ENCODE measurements around the gene ZBTB40. TPM values are rescaled to one million over a fixed set of nuclear protein-coding genes. Genes with fewer than 3 reads are reported as not detected.

Gene ZBTB40
- total RNA-seq, 1 experiment from 2014 or later: 25.3 TPM

DNA sequence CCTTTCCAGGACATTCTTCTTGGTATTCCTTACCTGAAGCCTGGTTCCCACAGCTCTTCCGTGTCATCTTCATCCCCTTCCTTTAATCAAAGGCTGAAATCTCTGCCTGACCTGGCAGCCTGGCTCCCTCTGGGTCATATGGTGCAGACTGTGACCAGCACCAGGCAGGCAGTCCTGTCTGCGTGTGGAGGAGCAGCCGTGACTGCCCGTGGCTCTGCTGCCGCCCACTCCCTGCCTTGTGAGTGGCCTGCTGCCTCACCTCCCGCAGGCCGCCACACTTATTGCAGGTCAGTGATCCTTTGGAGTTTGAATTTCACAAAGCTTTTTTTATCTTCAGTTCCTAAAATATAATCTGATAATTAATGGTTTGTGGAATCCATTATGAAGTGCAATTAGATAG is 75.5 kb downstream of the ZBTB40 start:
- intact Hi-C loops (cut with micrococcal nuclease; ENCODE audit: unreplicated experiment): no loop called here
- Histone ChIP-seq H3K27ac (ENCODE audit: low read depth, low read length, poor library complexity, severe bottlenecking) (no peak overlapping the region), H3K27me3 (replicated peaks; ENCODE audit: insufficient read depth, low read depth, low read length, poor library complexity) (no peaks in the 10 kb centered on the region), H3K4me1 (ENCODE audit: insufficient read depth, low read length, poor library complexity, severe bottlenecking) (no peaks in the 10 kb centered on the region), H3K9me3 (ENCODE audit: low read depth, low read length, poor library complexity, severe bottlenecking) (no peaks in the 10 kb centered on the region), H3K4me3 (ENCODE audit: low read depth, low read length, poor library complexity, severe bottlenecking) (no peak overlapping the region), H3K36me3 (ENCODE audit: insufficient read depth, low read length, poor library complexity, severe bottlenecking) (peaks cover 4% of the 10 kb centered on the region)
- no peak for DNase-seq (ENCODE audit: low spot score)
- no TSS peak for BruUV-seq (replicated peaks)
- CTCF ChIA-PET: no interaction called here
- POLR2A ChIA-PET (ENCODE audit: low non-redundant PET): no interaction called here
- TF ChIP-seq EZH2 (IDR thresholded peaks at IDR 0.05; ENCODE audit: borderline replicate concordance, low read depth, low read length, poor library complexity, severe bottlenecking): no peak
- TF ChIP-seq, protein P1, sequence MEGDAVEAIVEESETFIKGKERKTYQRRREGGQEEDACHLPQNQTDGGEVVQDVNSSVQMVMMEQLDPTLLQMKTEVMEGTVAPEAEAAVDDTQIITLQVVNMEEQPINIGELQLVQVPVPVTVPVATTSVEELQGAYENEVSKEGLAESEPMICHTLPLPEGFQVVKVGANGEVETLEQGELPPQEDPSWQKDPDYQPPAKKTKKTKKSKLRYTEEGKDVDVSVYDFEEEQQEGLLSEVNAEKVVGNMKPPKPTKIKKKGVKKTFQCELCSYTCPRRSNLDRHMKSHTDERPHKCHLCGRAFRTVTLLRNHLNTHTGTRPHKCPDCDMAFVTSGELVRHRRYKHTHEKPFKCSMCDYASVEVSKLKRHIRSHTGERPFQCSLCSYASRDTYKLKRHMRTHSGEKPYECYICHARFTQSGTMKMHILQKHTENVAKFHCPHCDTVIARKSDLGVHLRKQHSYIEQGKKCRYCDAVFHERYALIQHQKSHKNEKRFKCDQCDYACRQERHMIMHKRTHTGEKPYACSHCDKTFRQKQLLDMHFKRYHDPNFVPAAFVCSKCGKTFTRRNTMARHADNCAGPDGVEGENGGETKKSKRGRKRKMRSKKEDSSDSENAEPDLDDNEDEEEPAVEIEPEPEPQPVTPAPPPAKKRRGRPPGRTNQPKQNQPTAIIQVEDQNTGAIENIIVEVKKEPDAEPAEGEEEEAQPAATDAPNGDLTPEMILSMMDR (conservative IDR thresholded peaks at IDR 0.05; ENCODE audit: low read depth, low read length): no peak

DNA sequence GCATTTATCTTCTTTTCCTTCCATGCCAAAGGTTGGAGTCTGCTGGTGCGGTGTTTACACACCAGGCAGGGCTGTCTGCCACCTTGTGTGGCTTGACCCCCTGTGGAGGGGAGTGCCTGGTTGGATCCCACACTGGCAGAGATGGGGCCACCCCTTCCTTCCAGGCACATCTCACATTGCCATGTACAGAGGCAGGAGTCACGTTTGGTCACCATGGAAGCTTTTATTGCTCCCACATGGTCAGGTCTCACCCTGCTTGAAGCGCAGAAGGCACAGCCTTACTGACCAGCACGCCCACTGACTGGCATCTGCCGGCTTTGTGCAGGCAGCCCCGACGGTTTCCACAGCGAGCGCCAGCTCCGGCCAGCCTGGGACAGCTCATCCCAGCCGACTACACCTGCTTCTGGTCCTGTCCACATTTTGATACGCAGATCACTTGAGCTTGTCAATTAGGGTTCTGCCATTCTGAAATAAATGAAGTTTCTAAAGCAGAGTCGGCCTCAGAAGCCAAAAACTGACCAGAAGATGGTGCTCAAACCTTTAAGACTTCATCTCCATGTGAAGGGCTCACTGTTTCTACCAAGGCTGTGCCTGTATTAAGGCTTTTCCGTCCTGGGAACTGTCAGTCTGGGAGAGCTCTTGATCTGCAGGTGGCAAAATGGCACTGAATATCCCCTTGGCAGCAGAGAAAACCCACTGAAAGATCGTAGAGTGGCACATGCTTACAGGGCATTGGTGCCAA is 76.1 kb downstream of the ZBTB40 start:
- H3K4me1 ChIP-seq (ENCODE audit: insufficient read depth, low read length, poor library complexity, severe bottlenecking): no peaks in the 10 kb centered on the region
- DNase-seq (ENCODE audit: low spot score): no peak
- no peaks in the 10 kb centered on the region for H3K9me3 ChIP-seq (ENCODE audit: low read depth, low read length, poor library complexity, severe bottlenecking)
- BruUV-seq (replicated peaks): no TSS peak
- intact Hi-C loops (cut with micrococcal nuclease; ENCODE audit: unreplicated experiment): no loop called here
- POLR2A ChIA-PET (ENCODE audit: low non-redundant PET): no interaction called here
- TF ChIP-seq, protein P1 (conservative IDR thresholded peaks at IDR 0.05; ENCODE audit: low read depth, low read length): no peak
- no peak for TF ChIP-seq EZH2 (IDR thresholded peaks at IDR 0.05; ENCODE audit: borderline replicate concordance, low read depth, low read length, poor library complexity, severe bottlenecking)
- CTCF ChIA-PET: no interaction called here
- H3K4me3 ChIP-seq (ENCODE audit: low read depth, low read length, poor library complexity, severe bottlenecking): no peak overlapping the region
- no peak overlapping the region for H3K27ac ChIP-seq (ENCODE audit: low read depth, low read length, poor library complexity, severe bottlenecking)
- no peaks in the 10 kb centered on the region for H3K36me3 ChIP-seq (ENCODE audit: insufficient read depth, low read length, poor library complexity, severe bottlenecking)
- no peaks in the 10 kb centered on the region for H3K27me3 ChIP-seq (replicated peaks; ENCODE audit: insufficient read depth, low read depth, low read length, poor library complexity)

DNA sequence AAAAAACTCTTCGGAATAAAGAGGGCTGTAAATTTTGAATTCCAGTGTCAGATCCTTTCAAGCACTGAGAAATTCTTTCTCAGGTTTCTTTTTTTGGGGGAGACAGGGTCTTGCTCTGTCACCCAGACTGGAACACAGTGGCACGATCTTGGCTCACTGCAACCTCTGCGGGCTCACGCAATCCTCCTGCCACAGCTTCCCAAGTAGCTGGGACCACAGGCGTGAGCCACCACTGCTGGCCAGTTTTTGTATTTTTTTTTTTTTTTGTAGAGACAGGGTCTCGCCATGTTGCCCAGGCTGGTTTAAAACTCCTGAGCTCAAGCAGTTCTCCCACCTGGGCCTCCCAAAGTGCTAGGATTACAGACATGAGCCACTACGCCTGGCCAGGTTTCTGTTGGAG is 76.8 kb downstream of the ZBTB40 start:
- H3K27me3 ChIP-seq (replicated peaks; ENCODE audit: insufficient read depth, low read depth, low read length, poor library complexity): no peaks in the 10 kb centered on the region
- ChIA-PET POLR2A (ENCODE audit: low non-redundant PET) (no interaction called here), CTCF (no interaction called here)
- H3K4me1 ChIP-seq (ENCODE audit: insufficient read depth, low read length, poor library complexity, severe bottlenecking): no peaks in the 10 kb centered on the region
- H3K27ac ChIP-seq (ENCODE audit: low read depth, low read length, poor library complexity, severe bottlenecking): no peak overlapping the region
- intact Hi-C loops (cut with micrococcal nuclease; ENCODE audit: unreplicated experiment): no loop called here
- TF ChIP-seq EZH2 (IDR thresholded peaks at IDR 0.05; ENCODE audit: borderline replicate concordance, low read depth, low read length, poor library complexity, severe bottlenecking): no peak
- TF ChIP-seq, protein P1 (conservative IDR thresholded peaks at IDR 0.05; ENCODE audit: low read depth, low read length): no peak
- H3K9me3 ChIP-seq (ENCODE audit: low read depth, low read length, poor library complexity, severe bottlenecking): no peaks in the 10 kb centered on the region
- BruUV-seq (replicated peaks): no TSS peak
- H3K36me3 ChIP-seq (ENCODE audit: insufficient read depth, low read length, poor library complexity, severe bottlenecking): no peaks in the 10 kb centered on the region
- H3K4me3 ChIP-seq (ENCODE audit: low read depth, low read length, poor library complexity, severe bottlenecking): no peak overlapping the region
- DNase-seq (ENCODE audit: low spot score): no peak
